HuH-7.5 (cell line): ENCODE measurements around the gene MOV10L1.

Experiments used
- DNase-seq: peaks from one replicate; pipeline ENCODE4 v3.0.0; 2011; ENCODE audit warnings: low spot score

The MOV10L1 gene

GRCh38 chr22:50188356-50188755 lies 98.5 kb downstream of the MOV10L1 start:
- DNase-seq = no peak

GRCh38 chr22:50189184-50189848 lies 99.5 kb downstream of the MOV10L1 start:
- DNase-seq = no peak

GRCh38 chr22:50189849-50190181 lies 100.0 kb downstream of the MOV10L1 start:
- no peak for DNase-seq

GRCh38 chr22:50190182-50190940 lies 100.6 kb downstream of the MOV10L1 start:
- no peak for DNase-seq

- DNase-seq = no peak
These were observed 101.3 kb downstream of the MOV10L1 start for GRCh38 chr22:50190941-50191741.

GRCh38 chr22:50192436-50193204 lies 102.8 kb downstream of the MOV10L1 start:
- DNase-seq = no peak

- no peak for DNase-seq
These were observed 103.8 kb downstream of the MOV10L1 start for GRCh38 chr22:50193621-50194020.

GRCh38 chr22:50194037-50194805 lies 104.4 kb downstream of the MOV10L1 start:
- no peak for DNase-seq

GRCh38 chr22:50196256-50196655 lies 106.5 kb downstream of the MOV10L1 start:
- no peak for DNase-seq

GRCh38 chr22:50197000-50197800 lies 107.4 kb downstream of the MOV10L1 start:
- no peak for DNase-seq

GRCh38 chr22:50197856-50198623 lies 108.2 kb downstream of the MOV10L1 start:
- no peak for DNase-seq

- DNase-seq = no peak
These were observed 108.8 kb downstream of the MOV10L1 start for GRCh38 chr22:50198624-50199017.

GRCh38 chr22:50199251-50199721 lies 109.5 kb downstream of the MOV10L1 start:
- DNase-seq = no peak

GRCh38 chr22:50199829-50200460 lies 110.1 kb downstream of the MOV10L1 start:
- DNase-seq = no peak

GRCh38 chr22:50200461-50201190 lies 110.8 kb downstream of the MOV10L1 start, which contains the start of gene SELENOO:
Gene SELENOO, plus strand, starts transcription at chr22:50201011. Its CDS starts 26 bp downstream, at chr22:50201037.
- peak; percentile 100 for DNase-seq

- DNase-seq = peak; percentile 75
These were observed 111.7 kb downstream of the MOV10L1 start for GRCh38 chr22:50201191-50202129.

- DNase-seq = peak; percentile 83
These were observed 112.4 kb downstream of the MOV10L1 start for GRCh38 chr22:50202130-50202666.
